Adipocyte (in vitro differentiated cells): ENCODE data around the gene ARHGAP11A.

Experiments used
- DNase-seq: peaks from one replicate; pipeline ENCODE4 v3.0.0-alpha.2; 2015; ENCODE audit warnings: low read depth
- H3K27me3 ChIP-seq: replicated peaks from 2 replicates; pipeline ENCODE4 v1.7.0; 2013; ENCODE audit warnings: mild to moderate bottlenecking, low read length, moderate library complexity; ENCODE audit not compliant: control insufficient read depth, insufficient read depth
- H3K36me3 ChIP-seq: 2 replicates; pipeline ENCODE4 v1.7.0; 2013; ENCODE audit warnings: low read length, mild to moderate bottlenecking, moderate library complexity; ENCODE audit not compliant: control insufficient read depth, insufficient read depth, severe bottlenecking
- H3K4me1 ChIP-seq: 2 replicates; pipeline ENCODE4 v1.7.0; 2013; ENCODE audit warnings: mild to moderate bottlenecking, low read length, moderate library complexity; ENCODE audit not compliant: control insufficient read depth, insufficient read depth
- H3K4me3 ChIP-seq: 2 replicates; pipeline ENCODE4 v1.7.0; 2013; ENCODE audit warnings: mild to moderate bottlenecking, low read length, moderate library complexity
- H3K9ac ChIP-seq: 2 replicates; pipeline ENCODE4 v1.7.0; 2013; ENCODE audit warnings: mild to moderate bottlenecking, low read length, moderate library complexity
- H3K9me3 ChIP-seq: 2 replicates; pipeline ENCODE4 v1.7.0; 2013; ENCODE audit warnings: mild to moderate bottlenecking, low read length, moderate library complexity; ENCODE audit not compliant: control insufficient read depth

Gene ARHGAP11A

GRCh38 chr15:32636908-32637567 is 21.7 kb downstream of the ARHGAP11A start:
- Histone ChIP-seq H3K9me3 (no peaks in the 10 kb centered on the region), H3K4me1 (no peaks in the 10 kb centered on the region), H3K36me3 (peaks cover 5% of the 10 kb centered on the region), H3K4me3 (no peak overlapping the region), H3K9ac (no peak overlapping the region), H3K27me3 (no peaks in the 10 kb centered on the region)
- no peak for DNase-seq

- Histone ChIP-seq H3K36me3 (peaks cover 5% of the 10 kb centered on the region), H3K9ac (no peak overlapping the region)
These were observed 22.4 kb downstream of the ARHGAP11A start for GRCh38 chr15:32637704-32638103.

GRCh38 chr15:32641517-32642059 is 26.3 kb downstream of the ARHGAP11A start, which contains the start of gene SCG5:
TSS of gene SCG5 (plus strand) at chr15:32641710. CDS start at chr15:32643593, 1,883 bp downstream.
- H3K36me3 ChIP-seq: peaks cover under 1% of the 10 kb centered on the region
- H3K4me3 ChIP-seq: peak within 1 kb of the TSS; percentile 71
- no peaks in the 10 kb centered on the region for H3K27me3 ChIP-seq
- no peak for DNase-seq
- no peak within 1 kb of the TSS for H3K9ac ChIP-seq
- H3K9me3 ChIP-seq: no peaks in the 10 kb centered on the region
- no peaks in the 10 kb centered on the region for H3K4me1 ChIP-seq

More at GRCh38 chr15:32637704-32638103, 22.4 kb downstream of the ARHGAP11A start:
- H3K4me1 ChIP-seq: no peaks in the 10 kb centered on the region
- DNase-seq: no peak
- no peaks in the 10 kb centered on the region for H3K9me3 ChIP-seq
- H3K4me3 ChIP-seq: no peak overlapping the region
- no peaks in the 10 kb centered on the region for H3K27me3 ChIP-seq

- no peaks in the 10 kb centered on the region for H3K4me1 ChIP-seq
- no peak for DNase-seq
These were observed 27.5 kb downstream of the ARHGAP11A start for GRCh38 chr15:32642667-32643435.

GRCh38 chr15:32643907-32644445 is 28.7 kb downstream of the ARHGAP11A start:
- H3K27me3 ChIP-seq: no peaks in the 10 kb centered on the region
- no peak overlapping the region for H3K9ac ChIP-seq
- DNase-seq: no peak
- no peaks in the 10 kb centered on the region for H3K36me3 ChIP-seq
- H3K4me3 ChIP-seq: no peak overlapping the region
- no peaks in the 10 kb centered on the region for H3K4me1 ChIP-seq
- H3K9me3 ChIP-seq: no peaks in the 10 kb centered on the region

More at GRCh38 chr15:32642667-32643435, 27.5 kb downstream of the ARHGAP11A start:
- Histone ChIP-seq H3K27me3 (no peaks in the 10 kb centered on the region), H3K9ac (no peak overlapping the region), H3K4me3 (no peak overlapping the region), H3K36me3 (no peaks in the 10 kb centered on the region), H3K9me3 (no peaks in the 10 kb centered on the region)

GRCh38 chr15:32646291-32646690 is 31.0 kb downstream of the ARHGAP11A start:
- no peak overlapping the region for H3K4me3 ChIP-seq

GRCh38 chr15:32649342-32649741 is 34.0 kb downstream of the ARHGAP11A start:
- Histone ChIP-seq H3K36me3 (no peaks in the 10 kb centered on the region), H3K9ac (no peak overlapping the region), H3K27me3 (no peaks in the 10 kb centered on the region), H3K4me1 (no peaks in the 10 kb centered on the region), H3K9me3 (no peaks in the 10 kb centered on the region), H3K4me3 (no peak overlapping the region)
- DNase-seq: peak; percentile 54

More at GRCh38 chr15:32646291-32646690, 31.0 kb downstream of the ARHGAP11A start:
- H3K9ac ChIP-seq: no peak overlapping the region
- H3K36me3 ChIP-seq: no peaks in the 10 kb centered on the region
- H3K4me1 ChIP-seq: no peaks in the 10 kb centered on the region
- no peaks in the 10 kb centered on the region for H3K9me3 ChIP-seq
- DNase-seq: no peak
- H3K27me3 ChIP-seq: no peaks in the 10 kb centered on the region

GRCh38 chr15:32651229-32651837 is 36.0 kb downstream of the ARHGAP11A start:
- Histone ChIP-seq H3K9me3 (no peaks in the 10 kb centered on the region), H3K4me3 (no peak overlapping the region), H3K27me3 (no peaks in the 10 kb centered on the region), H3K9ac (no peak overlapping the region), H3K36me3 (no peaks in the 10 kb centered on the region), H3K4me1 (no peaks in the 10 kb centered on the region)
- DNase-seq: peak; percentile 88

GRCh38 chr15:32652178-32652577 is 36.9 kb downstream of the ARHGAP11A start:
- Histone ChIP-seq H3K36me3 (no peaks in the 10 kb centered on the region), H3K27me3 (no peaks in the 10 kb centered on the region), H3K4me3 (no peak overlapping the region), H3K4me1 (no peaks in the 10 kb centered on the region), H3K9me3 (no peaks in the 10 kb centered on the region), H3K9ac (no peak overlapping the region)
- DNase-seq: no peak

GRCh38 chr15:32656091-32656490 is 40.8 kb downstream of the ARHGAP11A start:
- Histone ChIP-seq H3K9me3 (no peaks in the 10 kb centered on the region), H3K4me1 (peaks cover 9% of the 10 kb centered on the region), H3K36me3 (no peaks in the 10 kb centered on the region), H3K4me3 (no peak overlapping the region), H3K9ac (no peak overlapping the region), H3K27me3 (no peaks in the 10 kb centered on the region)
- DNase-seq: no peak

- no peak for DNase-seq
These were observed 41.2 kb downstream of the ARHGAP11A start for GRCh38 chr15:32656496-32656895.

More at GRCh38 chr15:32656496-32656895, 41.2 kb downstream of the ARHGAP11A start:
- H3K4me3 ChIP-seq: no peak overlapping the region
- no peaks in the 10 kb centered on the region for H3K9me3 ChIP-seq
- no peaks in the 10 kb centered on the region for H3K36me3 ChIP-seq
- H3K9ac ChIP-seq: no peak overlapping the region
- H3K27me3 ChIP-seq: no peaks in the 10 kb centered on the region
- peaks cover 9% of the 10 kb centered on the region for H3K4me1 ChIP-seq
